Neural progenitor cell (in vitro differentiated cells): Measurements from ENCODE around the gene TMEM147. TPM values are rescaled to one million over a fixed set of nuclear protein-coding genes. Genes with fewer than 3 reads are reported as not detected.

Experiments
- DNase-seq: peaks from one replicate; pipeline ENCODE4 v3.0.0-alpha.2; 2016; ENCODE audit warnings: low spot score
- H2AFZ ChIP-seq: fragments of 200-600 bp; sonication (generic); replicated peaks from 2 replicates; pipeline ENCODE4 v1.6.1; 2016; ENCODE audit warnings: antibody characterized with exemption
- H3F3A ChIP-seq: fragments of 200-600 bp; sonication (generic); 2 replicates; pipeline ENCODE4 v1.6.1; 2016; ENCODE audit warnings: antibody characterized with exemption, low read depth
- H3K27ac ChIP-seq: fragments of 200-600 bp; sonication (generic); 2 replicates; pipeline ENCODE4 v1.5.1; 2016; ENCODE audit warnings: mild to moderate bottlenecking
- H3K27me3 ChIP-seq: fragments of 200-600 bp; sonication (generic); 2 replicates; pipeline ENCODE4 v1.6.1; 2016; ENCODE audit warnings: mild to moderate bottlenecking, moderate library complexity
- H3K36me3 ChIP-seq: fragments of 200-600 bp; sonication (generic); 2 replicates; pipeline ENCODE4 v1.5.1; 2016
- H3K4me1 ChIP-seq: fragments of 200-600 bp; sonication (generic); 2 replicates; pipeline ENCODE4 v1.6.1; 2016; ENCODE audit warnings: mixed run types
- H3K4me2 ChIP-seq: fragments of 200-600 bp; sonication (generic); 2 replicates; pipeline ENCODE4 v1.6.1; 2016
- H3K4me3 ChIP-seq: fragments of 200-600 bp; sonication (generic); 2 replicates; pipeline ENCODE4 v1.5.1; 2016
- H3K79me2 ChIP-seq: fragments of 200-600 bp; sonication (generic); 2 replicates; pipeline ENCODE4 v1.6.1; 2016; ENCODE audit warnings: low read depth
- H3K9ac ChIP-seq: fragments of 200-600 bp; sonication (generic); 2 replicates; pipeline ENCODE4 v1.6.1; 2016
- H3K9me3 ChIP-seq: fragments of 200-600 bp; sonication (generic); 2 replicates; pipeline ENCODE4 v1.5.1; 2016; ENCODE audit warnings: low read depth
- H4K20me1 ChIP-seq: fragments of 200-600 bp; sonication (generic); 2 replicates; pipeline ENCODE4 v1.6.1; 2016; ENCODE audit warnings: low read depth
- H3K27ac Mint-ChIP-seq: 3 replicates; pipeline ENCODE4 v1.8.0; 2021; ENCODE audit warnings: mixed read lengths
- H3K27me3 Mint-ChIP-seq: 2 replicates; pipeline ENCODE4 v1.8.0; 2022; ENCODE audit warnings: low read depth, mild to moderate bottlenecking, inconsistent platforms, moderate library complexity, mixed read lengths; ENCODE audit not compliant: insufficient read depth
- H3K36me3 Mint-ChIP-seq: 3 replicates; pipeline ENCODE4 v1.8.0; 2021; ENCODE audit warnings: mixed read lengths
- H3K4me1 Mint-ChIP-seq: 3 replicates; pipeline ENCODE4 v1.8.0; 2021; ENCODE audit warnings: mixed read lengths
- H3K4me3 Mint-ChIP-seq: 3 replicates; pipeline ENCODE4 v1.8.0; 2021; ENCODE audit warnings: mild to moderate bottlenecking, moderate library complexity, mixed read lengths
- H3K9me3 Mint-ChIP-seq: 3 replicates; pipeline ENCODE4 v1.8.0; 2020; ENCODE audit warnings: mixed read lengths
- EZH2 ChIP-seq: fragments of 200-600 bp; sonication (generic); IDR thresholded peaks from 2 replicates; pipeline ENCODE4 v1.6.1; 2017; ENCODE audit warnings: antibody characterized with exemption, mild to moderate bottlenecking, moderate library complexity
- EZH2phosphoT487 ChIP-seq: fragments of 200-600 bp; sonication (generic); IDR thresholded peaks from 2 replicates; pipeline ENCODE4 v1.6.1; 2017; ENCODE audit warnings: antibody characterized with exemption
- total RNA-seq: library from RNA; depleted of rRNA; stranded (reverse); fragments of >200 nt; gene quantifications from 2 replicates; pipeline ENCODE4 v1.2.3, GENCODE V29; 2015; ENCODE audit warnings: low replicate concordance
- TF ChIP-seq, protein P1 (sequence below): fragments of 200-600 bp; sonication (generic); IDR thresholded peaks from 2 replicates; pipeline ENCODE4 v1.5.1; 2017; ENCODE audit warnings: antibody characterized with exemption, mild to moderate bottlenecking

The TMEM147 gene
- total RNA-seq, 1 donor from 2014 or later = 57.8 TPM

- Histone ChIP-seq H3K9ac (no peak overlapping the region), H3K27me3 (peaks cover 56% of the 10 kb centered on the region), H4K20me1 (no peaks in the 10 kb centered on the region), H3K27ac (no peak overlapping the region), H3K79me2 (no peaks in the 10 kb centered on the region), H3F3A (peaks cover 11% of the 10 kb centered on the region), H3K9me3 (no peaks in the 10 kb centered on the region), H2AFZ (no peak overlapping the region), H3K4me2 (no peak overlapping the region), H3K36me3 (no peaks in the 10 kb centered on the region), H3K4me3 (no peak overlapping the region), H3K4me1 (no peaks in the 10 kb centered on the region)
- Mint-ChIP-seq H3K27ac (peak overlapping the region; percentile 3), H3K9me3 (no peaks in the 10 kb centered on the region), H3K4me1 (peaks cover 11% of the 10 kb centered on the region), H3K36me3 (no peaks in the 10 kb centered on the region), H3K27me3 (peaks cover 35% of the 10 kb centered on the region), H3K4me3 (peak overlapping the region; percentile 60)
- no peak for DNase-seq
- TF ChIP-seq EZH2 (no peak), EZH2phosphoT487 (no peak)
- TF ChIP-seq, protein P1, sequence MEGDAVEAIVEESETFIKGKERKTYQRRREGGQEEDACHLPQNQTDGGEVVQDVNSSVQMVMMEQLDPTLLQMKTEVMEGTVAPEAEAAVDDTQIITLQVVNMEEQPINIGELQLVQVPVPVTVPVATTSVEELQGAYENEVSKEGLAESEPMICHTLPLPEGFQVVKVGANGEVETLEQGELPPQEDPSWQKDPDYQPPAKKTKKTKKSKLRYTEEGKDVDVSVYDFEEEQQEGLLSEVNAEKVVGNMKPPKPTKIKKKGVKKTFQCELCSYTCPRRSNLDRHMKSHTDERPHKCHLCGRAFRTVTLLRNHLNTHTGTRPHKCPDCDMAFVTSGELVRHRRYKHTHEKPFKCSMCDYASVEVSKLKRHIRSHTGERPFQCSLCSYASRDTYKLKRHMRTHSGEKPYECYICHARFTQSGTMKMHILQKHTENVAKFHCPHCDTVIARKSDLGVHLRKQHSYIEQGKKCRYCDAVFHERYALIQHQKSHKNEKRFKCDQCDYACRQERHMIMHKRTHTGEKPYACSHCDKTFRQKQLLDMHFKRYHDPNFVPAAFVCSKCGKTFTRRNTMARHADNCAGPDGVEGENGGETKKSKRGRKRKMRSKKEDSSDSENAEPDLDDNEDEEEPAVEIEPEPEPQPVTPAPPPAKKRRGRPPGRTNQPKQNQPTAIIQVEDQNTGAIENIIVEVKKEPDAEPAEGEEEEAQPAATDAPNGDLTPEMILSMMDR = no peak
Observed at GRCh38 chr19:35556025-35556590, 10.7 kb downstream of the TMEM147 start.

DNA sequence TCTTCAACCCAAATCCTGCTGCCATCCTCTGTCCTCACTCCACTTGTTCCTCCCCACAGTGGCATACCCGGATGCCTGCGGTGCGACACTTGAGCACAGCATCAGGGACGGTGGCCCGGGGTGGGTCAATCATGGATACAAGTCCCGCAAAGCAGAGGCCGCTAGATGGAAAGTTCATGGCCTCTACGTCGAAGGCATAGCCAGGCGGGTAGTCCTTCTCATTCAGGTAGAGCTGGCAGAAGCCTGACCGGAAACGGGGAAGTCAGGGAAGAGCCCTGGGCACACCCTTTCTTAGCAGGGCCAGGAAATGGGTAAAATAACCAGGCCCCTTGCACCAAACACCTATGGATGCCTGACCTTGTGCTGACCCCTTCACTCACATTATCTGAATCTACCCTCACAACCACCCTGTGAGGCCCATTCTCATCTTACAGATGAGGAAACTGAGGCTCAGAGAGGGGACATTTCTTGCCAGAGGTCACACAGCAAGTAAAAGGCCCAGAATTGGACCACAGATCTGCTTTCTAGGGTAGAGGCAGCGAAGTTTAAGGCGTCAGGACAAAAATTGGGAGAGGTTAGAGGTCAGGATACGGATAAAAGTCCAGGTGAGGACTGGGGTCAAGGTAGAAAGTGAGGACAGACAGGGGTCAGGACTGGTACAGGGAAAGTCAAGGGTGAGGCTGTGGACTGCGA is 11.6 kb downstream of the TMEM147 start:
- H3K4me1 Mint-ChIP-seq = peaks cover 11% of the 10 kb centered on the region
- Histone ChIP-seq H3K9ac (no peak overlapping the region), H3K79me2 (no peaks in the 10 kb centered on the region), H3K27me3 (peaks cover 62% of the 10 kb centered on the region), H3K36me3 (no peaks in the 10 kb centered on the region), H3K9me3 (no peaks in the 10 kb centered on the region), H3K27ac (no peak overlapping the region), H2AFZ (peak overlapping the region; percentile 65), H4K20me1 (no peaks in the 10 kb centered on the region), H3K4me2 (peak overlapping the region; percentile 73), H3K4me3 (peak overlapping the region; percentile 54), H3K4me1 (no peaks in the 10 kb centered on the region), H3F3A (peaks cover 11% of the 10 kb centered on the region)
- peak overlapping the region; percentile 91 for H3K4me3 Mint-ChIP-seq
- no peaks in the 10 kb centered on the region for H3K36me3 Mint-ChIP-seq
- TF ChIP-seq EZH2phosphoT487 = no peak
- TF ChIP-seq, protein P1 = no peak
- TF ChIP-seq EZH2 = no peak
- no peaks in the 10 kb centered on the region for H3K9me3 Mint-ChIP-seq
- DNase-seq = no peak
- H3K27me3 Mint-ChIP-seq = peaks cover 38% of the 10 kb centered on the region
- H3K27ac Mint-ChIP-seq = peak overlapping the region; percentile 12

DNA sequence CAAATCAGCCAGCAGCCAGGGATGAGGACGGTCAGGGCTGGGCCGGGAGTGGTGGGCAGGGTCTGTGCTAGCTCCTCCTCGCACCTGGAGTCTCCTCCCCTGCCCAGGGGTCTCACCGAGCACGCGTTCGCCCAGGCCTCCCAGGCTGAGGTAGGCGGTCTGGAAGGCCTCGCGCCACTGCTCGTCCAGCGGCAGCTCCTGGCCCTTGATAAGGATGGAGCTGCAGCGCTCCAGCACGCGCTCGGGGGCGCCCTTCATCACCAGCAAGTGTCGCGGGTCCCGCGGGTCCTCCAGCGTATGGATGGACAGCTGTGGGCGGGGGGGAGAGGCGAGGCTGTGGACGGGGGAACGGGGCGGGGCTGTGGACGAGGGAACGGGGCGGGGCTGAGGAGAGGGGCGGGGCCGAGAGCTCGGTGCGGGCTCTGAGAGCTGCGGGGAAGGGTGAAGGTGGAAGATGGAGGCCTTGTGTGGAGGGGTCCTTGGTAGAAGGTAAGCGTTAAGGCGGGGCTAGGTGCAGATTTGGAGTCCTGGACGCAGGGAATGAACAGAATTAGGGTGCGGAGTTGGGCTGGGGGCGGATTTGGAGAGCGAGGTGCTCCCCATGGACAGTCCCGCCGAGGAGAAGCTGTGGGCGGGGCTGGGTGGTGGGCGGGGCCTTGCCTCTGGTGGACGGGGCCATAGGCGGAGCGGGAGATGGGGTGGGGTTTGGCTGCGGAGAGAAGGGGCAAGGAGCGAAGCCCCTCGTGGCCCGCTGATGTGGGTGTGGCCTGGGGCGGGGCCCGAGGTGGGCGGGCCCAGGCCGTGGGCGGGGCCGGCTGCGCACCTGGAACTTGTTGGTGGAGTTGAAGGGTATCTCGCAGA is 12.3 kb downstream of the TMEM147 start:
- H3K4me1 ChIP-seq = no peaks in the 10 kb centered on the region
- H3K79me2 ChIP-seq = no peaks in the 10 kb centered on the region
- DNase-seq = peak; percentile 95
- Mint-ChIP-seq H3K36me3 (no peaks in the 10 kb centered on the region), H3K27ac (peak overlapping the region; percentile 12), H3K4me3 (peak overlapping the region; percentile 91), H3K4me1 (peaks cover 11% of the 10 kb centered on the region), H3K27me3 (peaks cover 38% of the 10 kb centered on the region), H3K9me3 (no peaks in the 10 kb centered on the region)
- H3K9ac ChIP-seq = no peak overlapping the region
- no peaks in the 10 kb centered on the region for H3K9me3 ChIP-seq
- H3K27me3 ChIP-seq = peaks cover 70% of the 10 kb centered on the region
- H3K4me2 ChIP-seq = peak overlapping the region; percentile 73
- H3K27ac ChIP-seq = no peak overlapping the region
- H2AFZ ChIP-seq = peak overlapping the region; percentile 89
- H4K20me1 ChIP-seq = no peaks in the 10 kb centered on the region
- H3F3A ChIP-seq = peaks cover 11% of the 10 kb centered on the region
- TF ChIP-seq EZH2 = no peak
- no peak for TF ChIP-seq EZH2phosphoT487
- TF ChIP-seq, protein P1 = peak; percentile 39
- peak overlapping the region; percentile 54 for H3K4me3 ChIP-seq
- H3K36me3 ChIP-seq = no peaks in the 10 kb centered on the region
